Activated B cell treated with CpG ODN at 0.5 μM for 24 hours (primary cell): ENCODE data around the gene FAM131B. TPM values are rescaled to one million over a fixed set of nuclear protein-coding genes. Genes with fewer than 3 reads are reported as not detected.

Source experiments
- ATAC-seq: fragments of 200-7000 bp; cut with Tn5 transposase; one replicate; pipeline ENCODE4 v1.10.0; 2021; ENCODE audit warnings: low read depth, mild to moderate bottlenecking, moderate library complexity
- CTCF ChIA-PET: fragments of 350-600 bp; sonication (Branson Sonifier 250); formaldehyde crosslinking; loops from one replicate; lab custom pipeline; 2021; ENCODE audit warnings: antibody characterized with exemption; lab: Charles Lee
- POLR2A ChIA-PET: fragments of 350-600 bp; sonication (Branson Sonifier 250); formaldehyde crosslinking; loops from one replicate; lab custom pipeline; 2021; ENCODE audit warnings: antibody characterized with exemption; lab: Charles Lee
- DNase-seq: peaks from one replicate; pipeline ENCODE4 v3.0.0; 2022
- H3K27ac Mint-ChIP-seq: one replicate; pipeline ENCODE4 v1.8.0; 2020; ENCODE audit warnings: mixed read lengths
- H3K27me3 Mint-ChIP-seq: one replicate; pipeline ENCODE4 v1.8.0; 2021; ENCODE audit warnings: mixed read lengths
- H3K36me3 Mint-ChIP-seq: one replicate; pipeline ENCODE4 v1.8.0; 2021; ENCODE audit warnings: low read depth, mixed read lengths
- H3K4me1 Mint-ChIP-seq: one replicate; pipeline ENCODE4 v1.8.0; 2021; ENCODE audit warnings: mixed read lengths
- H3K4me3 Mint-ChIP-seq: one replicate; pipeline ENCODE4 v1.8.0; 2020; ENCODE audit warnings: mild to moderate bottlenecking, mixed read lengths
- H3K9me3 Mint-ChIP-seq: one replicate; pipeline ENCODE4 v1.8.0; 2020; ENCODE audit warnings: mixed read lengths
- intact Hi-C: fragments of 100-400 bp; cut with micrococcal nuclease; formaldehyde crosslinking; loops from one replicate; pipeline ENCODE4 v1.15.1; 2024
- total RNA-seq: library from RNA; stranded (reverse); gene quantifications from 2 replicates; pipeline ENCODE4 v1.2.3, GENCODE V29; 2022
- TF ChIP-seq, protein P1 (sequence below): fragments of 200-600 bp; IDR thresholded peaks from one replicate; pipeline ENCODE4 v1.8.0; 2022; ENCODE audit warnings: antibody characterized with exemption, mild to moderate bottlenecking

The FAM131B gene
- total RNA-seq, 1 donor from 2014 or later, result not detected

DNA sequence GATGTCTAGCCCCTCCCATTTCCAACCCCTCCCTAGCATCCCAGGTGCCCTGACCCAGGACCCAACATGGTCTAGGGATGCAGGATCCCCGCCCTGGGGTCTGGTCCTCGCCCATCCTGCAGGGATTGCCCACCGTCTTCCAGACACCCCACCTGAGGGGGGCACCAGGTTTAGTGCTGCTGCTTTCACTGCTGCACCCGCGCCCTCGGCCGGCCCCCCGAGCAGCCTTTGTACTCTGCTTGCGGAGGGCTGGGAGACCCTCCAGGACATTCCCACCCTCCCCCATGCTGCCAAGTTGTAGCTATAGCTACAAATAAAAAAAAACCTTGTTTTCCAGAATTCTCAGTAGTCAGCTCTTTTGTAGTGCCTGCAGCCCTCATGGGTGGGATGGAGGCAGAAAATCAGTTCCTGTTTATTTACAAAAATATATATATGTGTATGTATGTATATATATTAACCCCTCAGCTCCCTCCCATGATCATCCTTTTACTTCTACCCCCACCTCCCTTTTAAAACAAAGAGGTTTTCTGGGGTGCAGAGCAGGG, 28.3 kb upstream of the FAM131B start:
- intact Hi-C loops, result no loop called here
- H3K27ac Mint-ChIP-seq, result no peak overlapping the region
- H3K4me3 Mint-ChIP-seq, result no peak overlapping the region
- peaks cover 44% of the 10 kb centered on the region for H3K36me3 Mint-ChIP-seq
- TF ChIP-seq, protein P1, sequence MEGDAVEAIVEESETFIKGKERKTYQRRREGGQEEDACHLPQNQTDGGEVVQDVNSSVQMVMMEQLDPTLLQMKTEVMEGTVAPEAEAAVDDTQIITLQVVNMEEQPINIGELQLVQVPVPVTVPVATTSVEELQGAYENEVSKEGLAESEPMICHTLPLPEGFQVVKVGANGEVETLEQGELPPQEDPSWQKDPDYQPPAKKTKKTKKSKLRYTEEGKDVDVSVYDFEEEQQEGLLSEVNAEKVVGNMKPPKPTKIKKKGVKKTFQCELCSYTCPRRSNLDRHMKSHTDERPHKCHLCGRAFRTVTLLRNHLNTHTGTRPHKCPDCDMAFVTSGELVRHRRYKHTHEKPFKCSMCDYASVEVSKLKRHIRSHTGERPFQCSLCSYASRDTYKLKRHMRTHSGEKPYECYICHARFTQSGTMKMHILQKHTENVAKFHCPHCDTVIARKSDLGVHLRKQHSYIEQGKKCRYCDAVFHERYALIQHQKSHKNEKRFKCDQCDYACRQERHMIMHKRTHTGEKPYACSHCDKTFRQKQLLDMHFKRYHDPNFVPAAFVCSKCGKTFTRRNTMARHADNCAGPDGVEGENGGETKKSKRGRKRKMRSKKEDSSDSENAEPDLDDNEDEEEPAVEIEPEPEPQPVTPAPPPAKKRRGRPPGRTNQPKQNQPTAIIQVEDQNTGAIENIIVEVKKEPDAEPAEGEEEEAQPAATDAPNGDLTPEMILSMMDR, result no peak
- ATAC-seq, result no peak
- DNase-seq, result no peak
- H3K4me1 Mint-ChIP-seq, result no peaks in the 10 kb centered on the region
- POLR2A ChIA-PET, result no interaction called here
- CTCF ChIA-PET, result no interaction called here
- no peaks in the 10 kb centered on the region for H3K27me3 Mint-ChIP-seq
- no peaks in the 10 kb centered on the region for H3K9me3 Mint-ChIP-seq

DNA sequence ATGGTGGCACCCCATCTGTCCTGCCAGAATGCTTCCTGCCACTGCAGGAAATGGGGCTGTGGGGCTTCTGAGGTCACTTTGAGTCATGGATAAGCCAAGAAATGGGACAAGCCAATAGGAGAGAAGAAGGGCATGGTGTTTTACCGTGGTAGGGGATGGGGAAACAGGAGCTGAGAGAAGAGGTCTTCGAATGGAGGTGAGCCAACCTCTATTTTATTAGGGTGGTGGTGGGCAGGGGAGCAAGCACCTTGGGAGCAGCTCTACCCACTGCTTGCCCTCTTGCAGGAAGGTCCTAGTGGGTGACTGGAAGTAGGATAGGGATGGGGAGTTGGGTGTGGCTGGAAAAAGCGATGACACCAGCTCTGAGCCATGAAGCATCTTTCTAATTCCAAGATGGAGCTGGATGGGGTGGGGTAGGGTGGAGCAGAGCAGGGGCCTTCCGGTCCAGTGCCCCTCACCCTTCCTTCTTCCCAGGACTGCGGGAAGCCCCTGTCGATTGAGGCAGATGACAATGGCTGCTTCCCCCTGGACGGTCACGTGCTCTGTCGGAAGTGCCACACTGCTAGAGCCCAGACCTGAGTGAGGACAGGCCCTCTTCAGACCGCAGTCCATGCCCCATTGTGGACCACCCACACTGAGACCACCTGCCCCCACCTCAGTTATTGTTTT, 27.7 kb upstream of the FAM131B start:
- ATAC-seq (no peak), DNase-seq (no peak)
- Mint-ChIP-seq H3K27ac (no peak overlapping the region), H3K9me3 (no peaks in the 10 kb centered on the region), H3K4me3 (no peak overlapping the region), H3K4me1 (no peaks in the 10 kb centered on the region), H3K27me3 (no peaks in the 10 kb centered on the region), H3K36me3 (peaks cover 44% of the 10 kb centered on the region)
- ChIA-PET CTCF (no interaction called here), POLR2A (no interaction called here)
- intact Hi-C loops, result no loop called here
- TF ChIP-seq, protein P1, result no peak

DNA sequence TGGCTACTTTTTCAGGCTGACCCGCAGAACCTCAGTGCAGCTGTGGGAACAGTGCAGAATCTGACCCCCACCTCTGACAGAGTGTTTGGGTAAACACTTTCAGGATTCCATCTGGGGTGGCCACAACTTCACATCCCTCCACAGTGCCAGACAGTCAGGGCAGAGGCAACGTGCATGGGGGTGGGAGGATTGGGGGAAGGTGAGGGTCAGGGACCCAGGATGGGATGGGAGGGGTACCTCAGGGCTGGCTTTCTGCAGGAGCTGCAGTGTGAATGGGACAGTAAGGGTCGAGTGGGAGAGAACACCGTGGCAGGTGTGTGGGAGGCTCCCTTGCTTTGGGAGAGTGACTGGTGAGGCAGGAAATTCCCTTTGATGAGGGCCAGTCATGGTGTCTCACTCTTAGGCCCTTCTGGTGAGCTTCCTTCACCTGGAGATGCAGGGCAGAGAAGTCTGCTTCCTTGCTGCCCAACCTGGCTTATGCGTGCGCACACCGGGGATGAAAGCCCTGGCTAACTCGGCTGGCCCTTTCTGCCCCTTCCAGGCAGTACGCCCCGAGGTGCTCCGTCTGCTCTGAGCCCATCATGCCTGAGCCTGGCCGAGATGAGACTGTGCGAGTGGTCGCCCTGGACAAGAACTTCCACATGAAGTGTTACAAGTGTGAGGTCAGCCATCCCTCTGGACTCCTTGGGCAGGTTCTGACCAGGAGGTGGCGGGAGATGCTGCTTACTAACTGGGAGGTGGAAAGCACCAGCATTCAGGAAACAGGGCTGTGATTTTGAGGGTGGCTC, 27.0 kb upstream of the FAM131B start:
- POLR2A ChIA-PET, result no interaction called here
- ATAC-seq, result no peak
- CTCF ChIA-PET, result interaction anchor here (1.0 kb wide), 1 partner anchor 10 kb away, joined by 3 read pairs; no protein-coding TSS in a partner anchor
- intact Hi-C loops, result loop anchor here (10.0 kb wide), 2 partner anchors 375 to 1445 kb away; partner anchors contain the start of gene TPK1
- H3K27me3 Mint-ChIP-seq, result no peaks in the 10 kb centered on the region
- TF ChIP-seq, protein P1, result no peak
- peaks cover 44% of the 10 kb centered on the region for H3K36me3 Mint-ChIP-seq
- no peaks in the 10 kb centered on the region for H3K4me1 Mint-ChIP-seq
- no peaks in the 10 kb centered on the region for H3K9me3 Mint-ChIP-seq
- H3K27ac Mint-ChIP-seq, result no peak overlapping the region
- DNase-seq, result no peak
- no peak overlapping the region for H3K4me3 Mint-ChIP-seq

DNA sequence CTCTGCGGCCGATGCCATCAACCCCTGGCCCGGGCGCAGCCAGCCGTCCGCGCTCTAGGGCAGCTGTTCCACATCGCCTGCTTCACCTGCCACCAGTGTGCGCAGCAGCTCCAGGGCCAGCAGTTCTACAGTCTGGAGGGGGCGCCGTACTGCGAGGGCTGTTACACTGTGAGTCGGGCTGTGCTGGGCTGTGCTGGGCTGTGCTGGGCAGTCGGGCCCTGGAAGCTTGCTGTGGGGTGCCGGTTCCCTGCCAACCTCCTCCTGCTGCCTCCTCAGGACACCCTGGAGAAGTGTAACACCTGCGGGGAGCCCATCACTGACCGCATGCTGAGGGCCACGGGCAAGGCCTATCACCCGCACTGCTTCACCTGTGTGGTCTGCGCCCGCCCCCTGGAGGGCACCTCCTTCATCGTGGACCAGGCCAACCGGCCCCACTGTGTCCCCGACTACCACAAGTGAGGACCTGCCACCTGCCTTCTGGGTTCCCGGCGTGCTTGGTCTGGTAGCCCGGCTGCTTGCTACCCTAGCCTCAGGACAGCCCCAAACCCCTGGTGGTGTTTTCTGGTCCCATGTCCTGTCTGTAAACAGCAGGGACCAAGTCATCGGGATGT, 26.1 kb upstream of the FAM131B start:
- intact Hi-C loops, result loop anchor here (10.0 kb wide), 2 partner anchors 374 to 1446 kb away; partner anchors contain the start of gene TPK1
- no peak overlapping the region for H3K27ac Mint-ChIP-seq
- H3K9me3 Mint-ChIP-seq, result no peaks in the 10 kb centered on the region
- peaks cover 44% of the 10 kb centered on the region for H3K36me3 Mint-ChIP-seq
- H3K4me1 Mint-ChIP-seq, result no peaks in the 10 kb centered on the region
- CTCF ChIA-PET, result interaction anchor here (1.0 kb wide), 1 partner anchor 9 kb away, joined by 3 read pairs; no protein-coding TSS in a partner anchor
- TF ChIP-seq, protein P1, result no peak
- ATAC-seq (no peak), DNase-seq (no peak)
- POLR2A ChIA-PET, result no interaction called here
- H3K4me3 Mint-ChIP-seq, result no peak overlapping the region
- H3K27me3 Mint-ChIP-seq, result no peaks in the 10 kb centered on the region
